ENCODE data around the gene DDAH2.
A peak's percentile ranks its signal among the peaks of the same experiment; 100 is the strongest.

Gene DDAH2

DNA sequence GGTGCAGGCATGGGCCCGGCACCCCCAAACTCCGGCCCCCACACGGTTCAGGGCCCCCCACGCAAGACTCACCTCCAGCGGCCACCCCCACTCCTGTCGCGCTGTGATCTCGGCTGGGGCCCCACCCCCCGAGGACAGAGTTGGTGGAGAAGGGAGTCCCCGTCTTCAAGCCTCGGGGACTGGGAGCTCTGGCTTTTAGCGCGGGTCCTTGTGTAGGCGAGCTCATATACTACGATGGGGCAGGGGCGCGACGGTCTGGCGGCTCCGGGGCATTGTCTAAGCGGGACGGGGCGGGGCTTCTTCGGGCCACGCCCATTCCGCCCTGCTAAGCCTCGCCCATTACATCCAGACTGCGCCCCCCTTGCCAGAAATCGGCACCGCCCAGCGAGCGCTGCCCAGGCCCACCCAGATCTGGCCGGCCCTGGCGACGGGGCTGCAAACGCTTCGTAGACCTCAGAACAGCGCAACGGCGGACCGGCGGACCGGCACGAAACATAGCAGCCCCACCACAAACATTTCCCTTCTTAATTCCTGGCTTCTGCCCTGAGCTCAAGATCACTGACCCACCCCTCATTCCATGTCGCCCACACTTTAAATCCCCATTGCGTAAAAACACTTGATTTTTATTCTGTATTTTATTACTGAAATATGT, 1.0 kb upstream of the DDAH2 start:
- peak; percentile 82 for DNase-seq

DNA sequence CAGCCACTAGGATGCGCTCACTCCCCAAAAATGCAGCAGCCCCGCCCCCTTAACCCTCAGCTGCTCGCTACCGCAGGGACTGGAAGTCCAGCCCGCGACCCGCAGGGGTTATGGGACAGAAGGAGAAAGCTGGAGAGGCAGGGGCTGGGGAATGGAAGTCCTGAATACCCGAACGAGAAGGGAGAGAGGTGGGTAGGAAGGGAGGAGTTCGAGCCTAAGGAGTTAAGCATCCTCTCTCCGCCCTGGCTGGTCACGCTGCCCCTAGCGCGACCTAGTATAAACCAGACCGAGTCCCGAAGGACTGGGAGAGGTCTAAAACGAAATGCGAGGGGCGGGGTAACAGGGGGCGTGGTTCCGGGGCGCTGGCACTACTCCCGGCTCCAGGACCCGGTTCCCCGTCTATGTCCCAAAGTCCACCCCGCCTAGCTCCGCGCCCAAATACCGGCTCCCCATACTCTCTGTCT, 448 bp upstream of the DDAH2 start:
- DNase-seq: peak; percentile 78

DNA sequence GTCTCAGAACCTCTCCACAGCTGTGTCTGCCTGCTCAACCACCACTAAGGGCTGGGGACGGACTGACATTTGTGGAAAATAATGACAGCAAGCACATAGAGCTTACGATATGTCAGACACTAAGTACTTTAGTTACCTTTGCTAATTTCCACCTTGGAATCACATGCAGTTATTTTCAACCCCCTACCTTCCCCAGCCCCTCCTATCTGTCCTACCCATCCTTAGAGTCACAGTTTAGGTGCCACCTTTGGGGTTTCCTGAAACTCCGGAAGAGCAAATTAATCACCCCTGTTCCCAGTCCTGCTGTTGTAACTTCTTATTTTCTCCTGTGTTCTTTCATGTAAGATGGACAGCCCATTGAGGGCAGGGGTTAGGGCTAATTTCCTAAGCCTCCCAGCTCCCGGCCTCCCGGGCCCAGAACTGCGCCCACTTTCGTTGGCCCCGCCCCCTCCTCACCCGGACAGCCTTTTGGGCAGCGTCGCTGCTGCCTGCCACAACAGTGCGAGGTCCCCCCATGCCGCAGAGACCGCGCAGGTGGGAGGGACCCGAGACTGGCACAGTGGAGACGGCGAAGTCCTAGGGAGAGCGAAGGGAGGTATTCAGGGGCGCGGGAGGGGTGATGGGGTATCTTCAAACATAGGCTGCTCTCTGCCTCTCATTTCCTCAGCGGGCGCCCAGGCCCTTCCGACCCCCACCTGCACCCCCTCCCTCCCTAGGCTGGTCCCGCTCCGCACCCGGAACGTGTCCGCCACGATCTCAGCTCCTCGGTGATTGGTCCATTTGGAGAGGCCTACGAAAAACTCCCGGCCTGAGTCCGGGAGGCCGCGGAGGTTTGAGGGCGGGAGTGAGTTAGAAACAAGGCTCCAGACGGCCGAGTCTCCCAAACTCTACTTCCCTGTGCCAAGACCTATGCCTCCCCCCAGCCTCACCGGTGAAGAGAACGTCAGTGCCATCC, 1.1 kb downstream of the DDAH2 start:
- DNase-seq: no peak

DNA sequence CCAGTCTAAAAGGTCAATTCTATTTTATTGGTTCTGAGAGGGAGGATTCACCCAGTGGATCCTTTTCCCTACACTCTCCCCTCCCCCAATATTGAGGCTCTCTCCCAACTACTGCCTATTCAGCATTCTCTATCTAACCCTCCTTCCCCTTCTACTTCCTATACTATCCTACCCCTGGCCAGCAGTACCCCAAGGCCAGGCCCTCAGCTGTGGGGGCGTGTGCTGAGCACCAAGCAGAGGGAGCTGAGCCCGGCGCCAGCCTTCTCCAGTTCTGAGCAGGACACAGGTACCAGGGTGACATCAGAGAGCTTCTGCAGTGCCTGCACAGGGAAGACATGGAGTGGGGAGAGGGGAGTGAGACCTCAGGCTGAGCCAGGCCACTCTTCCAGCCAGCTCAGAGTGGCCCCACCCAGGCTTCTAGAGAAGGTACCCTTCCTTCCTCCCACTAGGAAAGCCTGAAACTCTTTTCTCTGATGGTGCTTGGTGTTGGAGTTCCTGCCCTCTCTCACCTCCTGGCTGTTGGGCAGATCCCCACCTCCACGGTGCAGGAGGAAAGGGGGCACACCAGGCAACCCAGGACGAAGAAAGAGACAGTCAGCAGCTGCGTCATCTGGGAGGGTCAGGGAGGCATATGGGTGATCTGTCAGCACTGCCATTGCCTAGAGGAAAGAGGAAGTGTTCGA, 1.9 kb downstream of the DDAH2 start:
- DNase-seq: peak; percentile 70

DNA sequence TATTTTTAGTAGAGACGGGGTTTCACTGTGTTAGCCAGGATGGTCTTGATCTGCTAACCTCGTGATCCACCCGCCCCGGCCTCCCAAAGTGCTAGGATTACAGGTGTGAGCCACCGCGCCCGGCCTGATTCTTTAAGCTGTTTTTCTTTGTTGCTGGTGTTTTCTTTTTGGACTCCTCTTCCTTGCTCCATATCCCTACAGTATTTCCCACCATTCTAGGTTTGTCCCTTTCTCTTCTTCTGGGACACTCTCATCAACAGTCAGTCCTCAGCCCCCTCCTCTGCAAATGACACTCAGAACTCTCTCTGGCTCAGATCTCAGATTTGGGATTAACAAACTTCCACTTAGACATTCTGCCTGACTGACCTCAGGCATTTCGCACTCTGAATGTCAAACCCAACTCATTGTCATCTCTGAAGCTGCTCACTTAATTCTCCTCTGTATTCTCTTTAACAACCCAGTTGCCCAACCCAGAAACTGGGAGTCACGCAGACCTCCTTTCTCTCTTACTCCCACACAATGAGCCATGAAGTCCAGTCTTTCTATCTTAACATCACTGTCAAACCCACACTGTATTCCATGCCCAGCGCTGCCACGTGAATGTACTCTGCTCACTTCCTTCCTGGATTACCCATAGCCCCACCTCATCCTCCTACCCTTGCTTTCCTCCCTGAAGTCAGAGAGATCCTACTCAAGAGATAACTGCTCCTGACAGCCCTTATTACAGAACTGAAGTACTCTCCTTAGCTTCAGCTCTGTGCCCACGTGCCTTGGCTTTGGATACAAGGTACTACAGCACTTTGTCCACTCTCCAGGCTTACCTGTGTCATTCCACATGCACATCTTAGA, 3.4 kb downstream of the DDAH2 start:
- DNase-seq: peak; percentile 29

DNA sequence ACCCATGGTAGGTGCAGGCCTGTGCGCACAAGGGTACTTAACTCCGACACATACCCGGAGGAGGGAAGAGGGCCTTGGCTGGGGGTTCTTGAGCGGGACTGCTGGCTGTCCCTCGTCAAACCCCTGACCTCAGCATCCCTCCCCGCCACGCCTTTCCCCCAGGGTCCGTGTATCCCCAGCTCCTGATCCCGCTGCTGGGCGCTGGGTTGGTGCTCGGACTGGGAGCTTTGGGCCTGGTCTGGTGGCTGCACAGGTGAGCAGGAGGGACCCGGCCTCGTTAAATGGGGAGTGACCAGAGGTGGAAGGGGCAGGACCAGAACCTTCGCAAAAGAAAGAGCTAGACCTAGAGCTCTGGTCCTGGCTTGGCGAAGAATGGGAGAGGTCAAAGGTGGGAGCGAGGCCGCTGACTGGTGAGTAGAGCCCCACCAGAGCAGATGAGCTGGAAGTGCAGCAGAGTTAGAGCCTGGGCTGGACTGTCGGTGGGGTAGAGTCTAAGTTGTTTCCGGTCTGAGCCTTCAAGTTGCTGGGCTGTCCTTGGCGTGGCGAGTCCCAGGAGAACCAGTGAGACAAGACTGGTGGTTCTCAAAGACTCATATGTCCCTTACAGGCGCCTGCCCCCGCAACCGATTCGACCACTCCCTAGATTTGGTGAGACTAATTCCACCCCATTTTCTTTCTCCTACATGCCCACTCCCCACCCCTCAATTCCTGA, 5.0 kb downstream of the DDAH2 start:
- DNase-seq: no peak

DNA sequence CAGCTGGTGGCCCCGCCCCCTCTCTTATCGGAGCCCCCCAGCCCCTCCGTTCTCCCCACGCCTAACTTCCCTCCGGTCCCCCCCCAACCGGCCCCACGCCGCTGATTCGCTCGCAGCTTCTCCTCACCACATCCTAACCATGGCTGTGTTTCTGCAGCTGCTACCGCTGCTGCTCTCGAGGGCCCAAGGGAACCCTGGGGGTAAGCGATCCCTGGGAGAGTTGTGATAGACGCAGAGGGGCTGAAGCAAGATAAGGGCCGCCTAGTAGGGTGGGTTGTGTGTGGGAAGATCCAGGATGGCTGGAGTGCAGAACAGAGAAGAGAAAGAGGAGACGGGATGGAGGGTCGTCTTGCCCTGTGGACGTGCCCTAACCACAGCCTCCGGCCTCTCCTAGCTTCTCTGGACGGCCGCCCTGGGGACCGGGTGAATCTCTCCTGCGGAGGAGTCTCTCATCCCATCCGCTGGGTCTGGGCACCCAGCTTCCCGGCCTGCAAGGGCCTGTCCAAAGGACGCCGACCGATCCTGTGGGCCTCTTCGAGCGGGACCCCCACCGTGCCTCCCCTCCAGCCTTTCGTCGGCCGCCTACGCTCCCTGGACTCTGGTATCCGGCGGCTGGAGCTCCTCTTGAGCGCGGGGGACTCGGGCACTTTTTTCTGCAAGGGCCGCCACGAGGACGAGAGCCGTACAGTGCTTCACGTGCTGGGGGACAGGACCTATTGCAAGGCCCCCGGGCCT, 5.7 kb downstream of the DDAH2 start, which contains the start of gene MPIG6B:
Gene MPIG6B (plus strand): TSS at position 129 of the 735 bp plus-strand sequence. CDS start 11 bp downstream, at position 140.
- peak; percentile 54 for DNase-seq

DNA sequence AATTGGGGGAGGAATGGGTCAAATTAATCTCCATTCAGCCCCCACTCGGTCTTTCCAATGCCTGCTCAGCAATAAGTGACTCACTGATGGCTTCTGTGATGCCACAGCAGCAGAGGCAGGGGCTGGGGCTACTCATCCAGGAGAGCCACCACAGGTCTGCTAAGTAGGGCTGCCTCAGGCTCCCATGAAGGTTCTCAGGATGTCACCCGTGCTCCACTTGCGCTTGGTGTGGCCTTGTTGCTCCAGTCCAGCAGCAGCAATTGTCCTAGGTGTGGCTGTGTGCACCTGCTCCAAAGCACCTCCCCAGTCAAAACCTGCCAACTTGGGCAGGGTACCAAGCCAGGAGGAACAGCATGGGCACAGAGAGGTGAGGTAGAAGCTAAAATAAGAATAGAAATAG, 6.9 kb downstream of the DDAH2 start:
- no peak for DNase-seq

DNA sequence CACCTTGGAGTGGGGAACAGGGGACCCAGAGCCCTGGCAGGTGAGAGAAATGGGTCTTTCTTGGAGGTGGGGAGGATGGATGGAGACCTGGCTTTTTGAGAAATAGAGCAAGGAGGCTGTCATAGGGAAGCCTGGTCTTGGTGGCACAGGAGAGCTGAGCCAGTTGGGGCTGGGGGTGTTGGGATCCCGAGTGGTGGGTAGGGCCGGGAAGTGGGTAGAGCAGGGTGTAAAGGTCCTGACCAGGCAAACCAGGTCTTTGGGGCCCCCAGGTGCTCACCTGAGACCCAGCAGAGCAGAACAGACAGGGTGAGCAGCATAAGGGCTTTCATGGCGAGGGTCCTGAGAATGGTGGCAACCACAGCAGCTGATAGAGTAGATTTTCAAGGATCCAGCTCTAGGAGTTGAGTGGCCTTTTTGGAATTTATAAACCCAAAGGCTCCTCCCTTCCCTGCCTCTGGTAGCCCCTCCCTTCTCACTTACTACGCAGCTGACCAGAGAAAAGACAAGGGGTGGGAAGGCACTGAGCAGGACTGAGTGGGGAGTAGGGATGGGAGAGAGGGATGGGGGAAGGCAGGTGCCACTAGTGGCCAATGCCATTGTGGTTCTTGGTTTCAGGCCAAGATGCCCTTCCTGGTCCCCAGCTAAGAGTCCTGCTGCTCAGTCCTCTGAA, 7.6 kb downstream of the DDAH2 start, which contains the start of gene LY6G6C:
Gene LY6G6C (minus strand): TSS at position 396 of the 670 bp plus-strand sequence. CDS start 67 bp downstream, at position 329.
- no peak for DNase-seq

DNA sequence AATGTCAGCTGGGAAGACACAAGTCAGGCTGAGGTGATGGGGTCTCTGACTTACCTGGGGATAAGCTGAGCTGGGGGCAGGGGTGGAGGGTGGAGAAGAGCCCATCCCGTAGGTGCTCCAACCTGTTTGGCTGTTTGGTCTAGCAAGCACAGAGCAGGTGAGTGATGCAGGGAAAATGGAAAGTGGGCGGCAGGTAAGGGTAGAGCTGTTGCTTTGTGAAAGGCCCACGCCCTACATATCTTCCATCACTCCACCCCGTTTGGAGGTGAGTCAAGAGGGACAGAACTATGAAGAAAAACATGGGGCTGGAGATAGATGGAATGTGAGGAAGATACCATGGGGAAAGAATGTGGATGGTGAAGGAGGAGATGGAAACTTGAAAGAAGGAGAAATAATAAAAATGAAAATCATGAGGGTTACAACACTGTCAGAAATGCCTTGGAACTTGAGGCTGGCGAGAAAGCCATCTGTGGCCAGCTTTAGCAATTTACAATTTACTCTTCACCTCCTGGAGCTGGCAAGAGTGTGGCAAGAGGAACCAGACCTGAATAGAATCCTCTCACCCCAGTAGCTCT, 8.8 kb downstream of the DDAH2 start:
- no peak for DNase-seq

DNA sequence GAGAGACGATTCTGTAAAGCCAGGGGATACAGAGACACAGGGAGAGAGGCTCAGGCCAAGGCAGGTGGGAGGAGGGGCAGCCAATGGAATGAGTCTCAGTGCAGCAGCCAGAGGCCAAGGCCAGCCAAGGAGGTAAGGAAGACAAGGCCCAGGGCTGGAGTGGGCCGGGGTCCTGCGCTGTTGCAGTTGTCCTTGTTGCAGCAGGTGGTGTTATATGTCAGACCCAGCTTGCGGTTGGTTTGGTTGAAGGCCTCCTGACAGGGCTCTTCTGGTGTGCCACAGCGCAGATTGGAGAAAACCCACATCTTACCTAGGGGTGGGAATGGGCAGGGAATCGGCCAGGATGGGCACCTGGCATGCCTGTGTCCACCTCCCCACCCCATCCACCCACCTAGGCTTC, 10.1 kb downstream of the DDAH2 start:
- DNase-seq: no peak

DNA sequence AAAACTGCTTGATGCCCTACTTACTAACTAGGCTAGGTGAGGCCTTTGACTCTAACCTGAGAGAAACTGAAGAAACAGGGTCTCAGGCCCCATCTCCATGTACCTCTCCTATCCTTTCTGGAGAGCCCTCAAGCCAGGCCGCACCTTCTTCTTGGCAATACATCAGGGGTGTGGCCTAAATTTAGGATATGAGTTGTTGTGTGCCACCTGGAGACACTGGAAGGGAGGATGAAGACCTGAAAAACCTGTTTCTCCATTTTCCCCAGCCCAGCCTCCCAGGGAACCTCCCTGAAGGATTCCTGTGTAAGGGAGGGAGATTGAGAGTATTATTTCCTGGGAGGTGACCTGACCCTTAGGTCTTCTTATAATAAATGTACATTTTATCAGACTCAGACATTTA, 10.8 kb downstream of the DDAH2 start:
- DNase-seq: no peak

DNA sequence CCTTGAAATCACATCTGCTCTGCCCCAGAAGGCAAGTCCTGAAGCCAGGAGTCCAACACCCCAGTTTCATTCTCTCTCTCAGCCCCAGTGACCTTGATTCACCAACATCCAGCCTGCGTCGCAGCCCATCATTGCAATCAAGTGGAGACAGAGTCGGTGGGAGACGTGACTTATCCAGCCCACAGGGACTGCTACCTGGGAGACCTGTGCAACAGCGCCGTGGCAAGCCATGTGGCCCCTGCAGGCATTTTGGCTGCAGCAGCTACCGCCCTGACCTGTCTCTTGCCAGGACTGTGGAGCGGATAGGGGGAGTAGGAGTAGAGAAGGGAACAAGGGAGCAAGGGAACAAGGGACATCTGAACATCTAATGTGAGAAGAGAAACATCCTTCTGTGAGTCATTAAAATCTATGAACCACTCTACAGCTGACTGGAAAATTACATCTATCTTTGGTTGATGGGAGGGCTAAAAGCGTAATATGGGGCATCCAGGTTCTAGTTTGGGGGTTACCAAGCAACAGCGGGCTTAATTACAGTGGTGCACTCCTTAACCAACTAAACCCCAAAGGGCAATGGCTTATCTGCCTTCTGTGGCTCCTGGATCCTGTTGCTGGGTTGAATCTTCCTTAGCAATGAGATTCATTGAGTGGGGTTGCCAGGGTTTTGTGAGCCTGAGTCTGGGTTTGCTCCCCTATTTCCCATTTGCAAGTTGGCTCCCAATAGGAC, 11.4 kb downstream of the DDAH2 start:
- no peak for DNase-seq

DNA sequence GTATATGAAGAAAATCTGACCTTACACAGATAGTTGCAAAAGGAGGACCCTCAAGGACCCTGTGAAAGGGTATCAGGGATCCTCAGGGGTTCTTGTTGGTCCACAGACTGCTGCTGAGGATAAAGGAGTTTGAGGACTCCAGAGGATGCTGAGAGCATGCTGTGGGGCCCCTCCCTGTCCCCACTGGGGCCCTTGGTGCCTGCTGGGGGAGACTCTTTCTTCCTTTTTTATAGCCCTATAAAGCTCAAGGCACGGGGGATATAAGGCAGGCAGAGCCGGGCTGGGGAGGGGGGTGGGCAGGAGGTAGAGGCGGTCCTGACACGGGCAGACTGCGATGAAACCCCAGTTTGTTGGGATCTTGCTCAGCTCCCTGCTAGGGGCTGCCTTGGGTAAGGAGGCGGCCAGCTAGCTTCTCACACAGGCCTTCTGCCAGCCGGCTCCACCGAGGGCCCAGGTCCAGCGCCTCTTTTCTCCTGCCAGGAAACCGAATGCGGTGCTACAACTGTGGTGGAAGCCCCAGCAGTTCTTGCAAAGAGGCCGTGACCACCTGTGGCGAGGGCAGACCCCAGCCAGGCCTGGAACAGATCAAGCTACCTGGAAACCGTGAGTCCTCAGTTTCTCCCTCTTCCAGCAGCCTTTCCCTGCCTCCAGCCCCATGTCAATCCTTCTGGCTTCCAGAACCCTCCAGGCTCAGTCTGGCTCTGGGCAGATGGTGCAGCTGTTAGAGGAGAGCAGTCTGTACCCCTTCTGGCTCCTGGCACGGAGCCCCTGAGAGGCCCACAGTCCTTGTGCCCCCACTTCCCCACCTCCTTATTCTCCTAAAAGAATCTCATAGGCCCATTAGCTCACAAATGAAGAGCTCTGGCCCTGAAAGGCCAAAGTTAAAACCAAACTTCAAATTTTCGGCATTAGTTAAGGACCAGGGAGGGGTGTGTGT, 13.8 kb downstream of the DDAH2 start, which contains the start of gene LY6G6D:
Gene LY6G6D (plus strand): TSS at position 327 of the 937 bp plus-strand sequence. CDS start 8 bp downstream, at position 335.
- DNase-seq: no peak

DNA sequence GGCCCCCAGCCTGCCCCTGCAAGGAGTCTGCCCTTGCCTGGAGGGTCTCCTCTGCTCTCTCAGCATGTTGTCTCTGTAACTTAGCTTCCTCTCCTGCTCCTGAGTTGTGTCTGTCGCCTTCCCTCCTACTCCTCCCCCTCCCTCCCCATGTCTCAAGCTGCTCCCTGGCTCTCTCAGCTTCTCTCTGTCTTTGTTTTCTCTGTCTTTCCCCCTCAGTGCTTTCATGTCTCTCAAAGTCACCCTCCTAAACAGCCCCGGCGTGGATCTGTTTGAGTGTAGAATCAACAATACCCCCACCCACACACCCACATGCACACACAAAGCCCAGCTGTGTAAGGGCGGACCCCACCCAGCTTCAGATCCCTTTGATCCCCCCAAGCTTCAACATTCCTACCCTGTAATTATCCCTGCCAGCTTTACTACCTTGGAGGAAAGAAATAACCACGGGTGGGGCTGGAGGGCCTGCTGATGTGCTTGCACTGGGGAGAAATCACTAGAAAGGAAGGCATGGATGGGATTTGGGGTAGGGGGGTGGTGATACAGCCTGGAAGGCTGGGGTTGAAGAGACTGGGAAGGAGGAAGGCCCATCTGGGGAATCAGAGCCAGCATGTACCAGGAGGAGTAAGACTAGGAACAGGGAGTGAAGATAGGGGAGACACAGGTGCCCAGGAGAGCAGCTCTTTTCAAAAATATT, 15.0 kb downstream of the DDAH2 start:
- DNase-seq: no peak

DNA sequence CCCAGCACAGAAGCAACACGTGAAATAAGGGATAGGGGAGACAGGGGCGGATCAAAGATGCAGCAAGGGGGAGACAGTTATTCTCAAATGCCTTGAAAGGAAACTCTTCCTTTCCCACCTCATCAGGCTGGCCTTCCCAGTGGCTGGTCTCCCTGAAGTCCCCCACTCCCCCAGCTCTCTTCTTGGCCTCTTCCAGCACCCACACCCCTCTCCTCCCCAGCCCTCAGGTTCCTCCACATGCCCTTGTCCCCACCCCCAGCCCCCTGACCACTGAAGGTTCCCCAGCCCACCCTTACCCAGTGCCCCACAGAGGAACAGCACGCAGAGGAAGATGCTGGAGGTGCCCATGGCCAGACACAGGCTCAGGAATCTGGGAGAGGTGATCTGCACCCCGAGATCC, 15.6 kb downstream of the DDAH2 start:
- no peak for DNase-seq

DNA sequence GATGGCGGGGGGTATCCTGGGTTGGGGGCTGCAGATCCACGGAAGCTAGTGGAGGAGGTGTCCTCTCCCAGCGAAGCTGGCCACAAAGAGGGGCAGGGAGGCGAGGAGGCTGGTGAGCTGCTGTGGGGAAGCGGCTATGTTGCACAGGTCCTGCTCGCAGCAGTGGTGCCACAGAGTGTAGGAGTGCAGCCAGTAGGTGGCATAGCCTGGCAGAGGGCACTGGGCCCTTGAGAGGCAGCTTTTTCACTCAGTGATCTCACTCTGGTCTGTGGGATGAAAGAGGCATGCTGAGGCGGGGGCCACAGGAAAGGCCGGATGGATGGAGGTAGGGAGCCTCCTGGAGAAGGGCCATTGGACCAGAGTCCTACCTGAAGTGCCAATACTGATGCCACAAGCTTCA, 16.8 kb downstream of the DDAH2 start:
- DNase-seq: peak; percentile 30

All from GDM1 (cell line).